Activated CD4-positive, alpha-beta memory T cell treated with anti-CD3 and anti-CD28 coated beads for 36 hours (primary cell): ENCODE measurements around the gene FBXO24. TPM values are rescaled to one million over a fixed set of nuclear protein-coding genes. Genes with fewer than 3 reads are reported as not detected.

Experiments
- CTCF ChIA-PET: fragments of 350-600 bp; sonication (Branson Sonifier 250); formaldehyde crosslinking; loops from one replicate; lab custom pipeline; 2021; ENCODE audit warnings: antibody characterized with exemption, inconsistent platforms; lab: Charles Lee
- POLR2A ChIA-PET: fragments of 350-600 bp; sonication (Branson Sonifier 250); formaldehyde crosslinking; loops from one replicate; lab custom pipeline; 2021; ENCODE audit warnings: antibody characterized with exemption; lab: Charles Lee
- DNase-seq: peaks from one replicate; pipeline ENCODE4 v3.0.0-alpha.2; 2020
- H3K27ac Mint-ChIP-seq: one replicate; pipeline ENCODE4 v1.8.0; 2021; ENCODE audit warnings: mixed read lengths
- H3K27me3 Mint-ChIP-seq: one replicate; pipeline ENCODE4 v1.8.0; 2021; ENCODE audit warnings: mixed read lengths
- H3K36me3 Mint-ChIP-seq: one replicate; pipeline ENCODE4 v1.8.0; 2021; ENCODE audit warnings: mixed read lengths
- H3K4me1 Mint-ChIP-seq: one replicate; pipeline ENCODE4 v1.8.0; 2021; ENCODE audit warnings: low read depth, mixed read lengths
- H3K4me3 Mint-ChIP-seq: one replicate; pipeline ENCODE4 v1.8.0; 2021; ENCODE audit warnings: mild to moderate bottlenecking, mixed read lengths
- H3K9me3 Mint-ChIP-seq: one replicate; pipeline ENCODE4 v1.8.0; 2021; ENCODE audit warnings: mixed read lengths
- intact Hi-C: fragments of 100-400 bp; cut with micrococcal nuclease; formaldehyde crosslinking; loops from one replicate; pipeline ENCODE4 v1.15.1; 2023
- total RNA-seq, 2 experiments: library from RNA; stranded (reverse); gene quantifications; one replicate each; pipeline ENCODE4 v1.2.3, GENCODE V29; 2021

Gene FBXO24
- total RNA-seq, 2 experiments from 2014 or later, result 2.2 to 2.6 TPM

DNA sequence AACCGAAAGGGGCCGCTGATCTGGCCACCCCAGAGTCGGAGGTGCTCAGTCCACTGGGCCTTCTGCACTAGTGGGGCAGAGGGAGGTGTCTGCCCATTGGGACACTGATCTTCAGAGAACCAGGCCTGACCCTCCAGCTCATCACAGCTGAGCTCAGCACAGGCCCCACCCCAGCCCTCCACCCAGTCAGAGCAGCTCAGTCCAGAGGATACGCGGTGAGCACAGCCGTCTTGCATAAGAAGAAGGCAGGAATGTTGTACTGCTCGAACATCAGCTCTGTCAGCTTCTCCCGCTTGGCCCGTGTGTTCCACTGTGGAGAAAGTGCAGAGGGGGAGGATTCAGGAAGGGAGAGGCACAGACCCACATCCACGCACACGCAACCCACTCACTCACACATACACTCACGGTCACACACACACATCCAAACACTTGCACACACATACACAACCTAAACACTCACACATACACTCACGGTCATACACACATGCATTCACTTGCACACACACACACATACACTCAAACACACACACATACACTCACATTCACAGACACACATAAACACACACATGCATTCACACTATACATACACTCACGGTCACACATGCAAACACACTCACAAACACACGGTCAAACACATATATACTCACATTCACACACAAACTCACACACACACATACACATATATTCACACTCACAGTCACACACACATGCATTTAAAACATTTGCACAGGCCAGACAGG, 63.9 kb downstream of the FBXO24 start:
- Mint-ChIP-seq H3K27me3 (peaks cover 22% of the 10 kb centered on the region), H3K4me3 (no peak overlapping the region), H3K36me3 (peaks cover 1% of the 10 kb centered on the region), H3K27ac (no peak overlapping the region), H3K9me3 (no peaks in the 10 kb centered on the region), H3K4me1 (no peaks in the 10 kb centered on the region)
- ChIA-PET POLR2A (no interaction called here), CTCF (no interaction called here)
- intact Hi-C loops, result no loop called here
- DNase-seq, result no peak

Other genes starting within 250 kb of the FBXO24 start
- 10 to 100 TPM; 27.4 to 30.2 TPM for gene PILRB, start 228.2 kb upstream of the FBXO24 start, total RNA-seq
- gene PILRA, start 212.8 kb upstream of the FBXO24 start, total RNA-seq, result under 1 TPM; 0.31 to 0.76 TPM
- gene ZCWPW1, start 157.6 kb upstream of the FBXO24 start, total RNA-seq, result 1 to 10 TPM; 3.9 to 4.0 TPM
- gene MEPCE, start 156.5 kb upstream of the FBXO24 start, total RNA-seq, result 10 to 100 TPM; 41.3 to 42.0 TPM
- 10 to 100 TPM; 76.0 to 76.5 TPM for gene PPP1R35, start 149.8 kb upstream of the FBXO24 start, total RNA-seq
- 1 to 10 TPM; 3.5 to 3.9 TPM for gene SPACDR, start 122.1 kb upstream of the FBXO24 start, total RNA-seq
- gene TSC22D4, start 107.1 kb upstream of the FBXO24 start, total RNA-seq, result 10 to 100 TPM; 87.8 to 89.5 TPM
- gene NYAP1, start 102.4 kb upstream of the FBXO24 start, total RNA-seq, result under 1 TPM; 0.17 to 0.24 TPM
- 10 to 100 TPM; 60.9 to 62.5 TPM for gene AGFG2, start 47.1 kb upstream of the FBXO24 start, total RNA-seq
- 10 to 100 TPM in 1 of 2 experiments, 1 to 10 TPM in 1; 9.9 to 11.4 TPM for gene SAP25, start 12.4 kb upstream of the FBXO24 start, total RNA-seq
- 10 to 100 TPM; 93.4 to 97.7 TPM for gene LRCH4, start 199 bp upstream of the FBXO24 start, total RNA-seq
- 10 to 100 TPM in 1 of 2 experiments, 1 to 10 TPM in 1; 9.2 to 11.0 TPM for gene PCOLCE, start 16.0 kb downstream of the FBXO24 start, total RNA-seq
- gene MOSPD3, start 26.2 kb downstream of the FBXO24 start, total RNA-seq, result 10 to 100 TPM; 14.0 to 14.4 TPM
- 1 to 10 TPM; 8.7 to 9.9 TPM for gene TFR2, start 55.2 kb downstream of the FBXO24 start, total RNA-seq
- gene ACTL6B, start 70.1 kb downstream of the FBXO24 start, total RNA-seq, result not detected
- gene GNB2, start 87.4 kb downstream of the FBXO24 start, total RNA-seq, result 100 to 1,000 TPM; 228 to 231 TPM
- gene GIGYF1, start 107.9 kb downstream of the FBXO24 start, total RNA-seq, result 10 to 100 TPM; 40.2 to 40.5 TPM
- gene POP7, start 119.8 kb downstream of the FBXO24 start, total RNA-seq, result 10 to 100 TPM; 38.7 to 42.2 TPM
- not detected for gene EPO, start 134.1 kb downstream of the FBXO24 start, total RNA-seq
- not detected for gene ZAN, start 147.3 kb downstream of the FBXO24 start, total RNA-seq
- gene EPHB4, start 241.2 kb downstream of the FBXO24 start, total RNA-seq, result 1 to 10 TPM; 2.8 to 3.6 TPM